ENCODE results near the gene PPP1CB. TPM values are rescaled to one million over a fixed set of nuclear protein-coding genes. Genes with fewer than 3 reads are reported as not detected.

The PPP1CB gene
- polyA plus RNA-seq, 2 of the 4 experiments (the other 2 are of a cell fraction) = 147 to 188 TPM

- peak in 1 of 2 experiments; percentile 28 for DNase-seq (ENCODE audit: low read depth in 1 of 2, low spot score in 1 of 2)
- Histone ChIP-seq H3K4me1 (peaks cover 75% of the 10 kb centered on the region), H3K4me2 (peak overlapping the region; percentile 23), H3K27ac (peak overlapping the region; percentile 49 to 65; a peak in 5 of 6 replicates), H3K9me3 (no peaks in the 10 kb centered on the region), H3K4me3 (no peak overlapping the region)
- ChIA-PET CTCF (interaction anchor here (0.7 to 6.2 kb wide), 3 partner anchors 9 to 119 kb away, joined by 4 to 42 read pairs (median 4); no protein-coding TSS in a partner anchor), POLR2A (no interaction called here)
- no peak for ATAC-seq
- 87% methylated on average over 8 of the region's 8 CpGs for WGBS (ENCODE audit: missing lambda C conversion rate)
- no peak for FAIRE-seq
- TF ChIP-seq NPAS2 (CRISPR knock-in tag; IDR thresholded peaks at IDR 0.05; ENCODE audit: borderline replicate concordance) (no peak), MAFK (IDR thresholded peaks at IDR 0.05; ENCODE audit: partially characterized antibody) (peak; percentile 52)
Observed at GRCh38 chr2:28713577-28714298, 37.9 kb upstream of the PPP1CB start.

- CTCF ChIA-PET = interaction anchor here (0.6 to 6.2 kb wide), 4 partner anchors 11 to 122 kb away, joined by 4 to 42 read pairs (median 8); no protein-coding TSS in a partner anchor
- POLR2A ChIA-PET = interaction anchor here (1.0 kb wide), 1 partner anchor 35 kb away, joined by 4 read pairs; the partner anchor contains the start of gene PPP1CB
- DNase-seq (ENCODE audit: low read depth in 1 of 2, low spot score in 1 of 2) (peak; percentile 76 to 83), FAIRE-seq (peak; percentile 51), ATAC-seq (peak; percentile 87 to 95)
- 18% methylated on average over 4 of the region's 4 CpGs for WGBS (ENCODE audit: missing lambda C conversion rate)
- peak overlapping the region; percentile 42 for H3K4me2 ChIP-seq
- TF ChIP-seq RAD21 (conservative IDR thresholded peaks at IDR 0.05 in 1 of 2, IDR thresholded peaks at IDR 0.05 in 1 of 2) = 0 out of 5 replicates have a peak, but pooled peaks have one; percentile 11 to 19
- TF ChIP-seq USF2 (IDR thresholded peaks at IDR 0.05) = peak; percentile 59
- TF ChIP-seq HES2 (IDR thresholded peaks at IDR 0.05) = no peak
- TF ChIP-seq JUNB (IDR thresholded peaks at IDR 0.05) = peak; percentile 68
- no peak for TF ChIP-seq CHD4 (IDR thresholded peaks at IDR 0.05; ENCODE audit: borderline replicate concordance)
- TF ChIP-seq JUN (IDR thresholded peaks at IDR 0.05) = peak in 1 of 2 experiments; percentile 55; a peak in 1 of 5 replicates
- TF ChIP-seq FOSL2 (IDR thresholded peaks at IDR 0.05) = no peak
- peak; percentile 77 for TF ChIP-seq FOSL2 (CRISPR knock-in tag; IDR thresholded peaks at IDR 0.05)
- peak; percentile 72 for TF ChIP-seq MAX (IDR thresholded peaks at IDR 0.05)
- TF ChIP-seq CEBPB (IDR thresholded peaks at IDR 0.05) = peak; percentile 79 to 89
- TF ChIP-seq FOSB (CRISPR knock-in tag; IDR thresholded peaks at IDR 0.05) = no peak
- no peaks in the 10 kb centered on the region for H3K9me3 ChIP-seq
- no peak overlapping the region for H3K4me3 ChIP-seq
- peaks cover 52% of the 10 kb centered on the region for H3K4me1 ChIP-seq
- peak overlapping the region; percentile 65 to 80 for H3K27ac ChIP-seq
Observed at GRCh38 chr2:28716265-28716865, 35.3 kb upstream of the PPP1CB start.

- TF ChIP-seq PHF8 (IDR thresholded peaks at IDR 0.05; ENCODE audit: borderline replicate concordance, low read depth) (no peak), BHLHE40 (IDR thresholded peaks at IDR 0.05; ENCODE audit: low read depth, low read length) (no peak), CEBPB (IDR thresholded peaks at IDR 0.05) (peak; percentile 65 to 81), KDM5A (IDR thresholded peaks at IDR 0.05) (no peak)
- FAIRE-seq (no peak), ATAC-seq (peak; percentile 58 to 66; a peak in 4 of 6 replicates), DNase-seq (ENCODE audit: low read depth in 1 of 2, low spot score in 1 of 2) (peak in 1 of 2 experiments; percentile 55)
- WGBS (ENCODE audit: missing lambda C conversion rate) = 69% methylated on average over 5 of the region's 5 CpGs
- POLR2A ChIA-PET = interaction anchor here (0.7 to 0.8 kb wide), 2 partner anchors 23 to 35 kb away, joined by 5 read pairs; partner anchors contain the start of gene PPP1CB
- Histone ChIP-seq H3K4me2 (peak overlapping the region; percentile 42), H3K4me1 (peaks cover 42% of the 10 kb centered on the region), H3K4me3 (no peak overlapping the region), H3K27ac (peak overlapping the region; percentile 9 to 80; a peak in 5 of 6 replicates), H3K9me3 (no peaks in the 10 kb centered on the region)
- CTCF ChIA-PET = interaction anchor here (0.7 to 6.2 kb wide), 6 partner anchors 10 to 151 kb away, joined by 3 to 42 read pairs (median 7); no protein-coding TSS in a partner anchor
Observed at GRCh38 chr2:28717339-28717758, 34.3 kb upstream of the PPP1CB start.

GRCh38 chr2:28720345-28720744 is 31.3 kb upstream of the PPP1CB start:
- no peak overlapping the region for H3K4me3 ChIP-seq
- CTCF ChIA-PET = interaction anchor here (1.0 to 3.7 kb wide), 3 partner anchors 13 to 126 kb away, joined by 3 to 12 read pairs (median 4); no protein-coding TSS in a partner anchor
- no peaks in the 10 kb centered on the region for H3K9me3 ChIP-seq
- ATAC-seq (no peak), FAIRE-seq (no peak), DNase-seq (ENCODE audit: low read depth in 1 of 2, low spot score in 1 of 2) (no peak)
- POLR2A ChIA-PET = no interaction called here
- no peak for TF ChIP-seq CHD2 (IDR thresholded peaks at IDR 0.05; ENCODE audit: low read length, partially characterized antibody)
- no peak for TF ChIP-seq SMC3 (IDR thresholded peaks at IDR 0.05)
- TF ChIP-seq HES2 (IDR thresholded peaks at IDR 0.05) = no peak
- TF ChIP-seq EP300 (IDR thresholded peaks at IDR 0.05) = no peak
- no peak for TF ChIP-seq BCL3 (IDR thresholded peaks at IDR 0.05)
- no peak for TF ChIP-seq JUNB (IDR thresholded peaks at IDR 0.05)
- WGBS (ENCODE audit: missing lambda C conversion rate) = 46% methylated on average over 3 of the region's 3 CpGs
- no peak overlapping the region for H3K4me2 ChIP-seq
- H3K4me1 ChIP-seq = peaks cover 24% of the 10 kb centered on the region
- H3K27ac ChIP-seq = no peak overlapping the region
